Neural progenitor cell (in vitro differentiated cells): ENCODE results near the gene MAP2K2.
"Not testable (repeated sequence)": the region's sequence is repeated elsewhere in the genome, so short reads cannot be mapped to it uniquely, and the experiment has no call there.

Source experiments
- EZH2 ChIP-seq: fragments of 200-600 bp; sonication (generic); IDR thresholded peaks from 2 replicates; pipeline ENCODE4 v1.6.1; 2017; ENCODE audit warnings: antibody characterized with exemption, mild to moderate bottlenecking, moderate library complexity
- EZH2phosphoT487 ChIP-seq: fragments of 200-600 bp; sonication (generic); IDR thresholded peaks from 2 replicates; pipeline ENCODE4 v1.6.1; 2017; ENCODE audit warnings: antibody characterized with exemption
- TF ChIP-seq, protein P1 (sequence below): fragments of 200-600 bp; sonication (generic); IDR thresholded peaks from 2 replicates; pipeline ENCODE4 v1.5.1; 2017; ENCODE audit warnings: antibody characterized with exemption, mild to moderate bottlenecking

DNA sequence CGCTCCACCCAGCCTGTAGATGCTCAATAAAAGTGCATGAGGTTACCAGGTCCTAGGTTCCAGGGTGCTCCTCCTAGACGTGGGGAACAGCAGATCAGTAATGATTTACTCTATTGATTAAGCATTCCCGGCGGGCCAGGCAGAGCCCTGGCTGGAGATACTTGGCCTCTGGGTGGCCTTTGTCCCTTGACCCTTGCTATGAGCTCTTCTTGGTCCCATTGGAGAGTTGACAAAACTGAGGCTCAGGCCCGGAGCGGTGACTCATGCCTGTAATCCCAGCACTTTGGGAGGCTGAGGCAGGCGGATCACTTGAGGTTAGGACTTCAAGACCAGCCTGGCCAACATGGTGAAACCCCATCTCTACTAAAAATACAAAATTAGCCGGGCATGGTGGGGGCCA lies 34.0 kb upstream of the MAP2K2 start:
- TF ChIP-seq, protein P1, sequence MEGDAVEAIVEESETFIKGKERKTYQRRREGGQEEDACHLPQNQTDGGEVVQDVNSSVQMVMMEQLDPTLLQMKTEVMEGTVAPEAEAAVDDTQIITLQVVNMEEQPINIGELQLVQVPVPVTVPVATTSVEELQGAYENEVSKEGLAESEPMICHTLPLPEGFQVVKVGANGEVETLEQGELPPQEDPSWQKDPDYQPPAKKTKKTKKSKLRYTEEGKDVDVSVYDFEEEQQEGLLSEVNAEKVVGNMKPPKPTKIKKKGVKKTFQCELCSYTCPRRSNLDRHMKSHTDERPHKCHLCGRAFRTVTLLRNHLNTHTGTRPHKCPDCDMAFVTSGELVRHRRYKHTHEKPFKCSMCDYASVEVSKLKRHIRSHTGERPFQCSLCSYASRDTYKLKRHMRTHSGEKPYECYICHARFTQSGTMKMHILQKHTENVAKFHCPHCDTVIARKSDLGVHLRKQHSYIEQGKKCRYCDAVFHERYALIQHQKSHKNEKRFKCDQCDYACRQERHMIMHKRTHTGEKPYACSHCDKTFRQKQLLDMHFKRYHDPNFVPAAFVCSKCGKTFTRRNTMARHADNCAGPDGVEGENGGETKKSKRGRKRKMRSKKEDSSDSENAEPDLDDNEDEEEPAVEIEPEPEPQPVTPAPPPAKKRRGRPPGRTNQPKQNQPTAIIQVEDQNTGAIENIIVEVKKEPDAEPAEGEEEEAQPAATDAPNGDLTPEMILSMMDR, result not testable (repeated sequence)
- TF ChIP-seq EZH2, EZH2phosphoT487: not testable (repeated sequence)
